ENCODE data around the gene TRIM62. TPM values are rescaled to one million over a fixed set of nuclear protein-coding genes. Genes with fewer than 3 reads are reported as not detected.

The TRIM62 gene
- polyA plus RNA-seq, 1 donor (not counting 4 experiments of a cell fraction or from before 2014, with no cell fraction given), result 2.0 TPM

DNA sequence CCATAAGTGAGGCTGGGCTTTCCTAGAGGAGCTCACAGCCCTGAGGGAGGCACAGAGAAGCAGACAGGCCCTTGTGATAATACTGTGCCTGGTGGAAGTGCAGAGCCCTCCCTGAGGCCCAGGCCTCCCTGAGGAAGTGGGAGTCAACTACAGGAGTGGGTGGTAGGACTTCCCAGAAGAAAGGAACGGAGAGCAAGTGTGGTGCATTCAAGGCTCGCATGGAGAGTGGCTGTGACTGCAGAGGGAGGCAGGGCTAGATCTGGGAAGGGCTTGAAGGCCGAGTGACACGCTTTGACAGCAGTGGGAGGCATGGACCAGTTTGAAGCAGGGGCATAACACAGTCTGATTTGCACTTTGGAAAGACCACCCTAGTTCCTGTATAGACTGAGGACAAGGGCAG lies 63.6 kb downstream of the TRIM62 start:
- H3K4me3 ChIP-seq (ENCODE audit: control insufficient read depth in 2 of 3, extremely low read depth in 1 of 3, insufficient read depth in 2 of 3, low read depth in 1 of 3, low read length in 3 of 3), result no peak overlapping the region
- no peaks in the 10 kb centered on the region for H3K79me2 ChIP-seq (ENCODE audit: control insufficient read depth, insufficient read depth, low read length)
- DNase-seq (ENCODE audit: low read depth, low spot score) (no peak), FAIRE-seq (no peak)
- no peak for TF ChIP-seq EZH2 (IDR thresholded peaks at IDR 0.05; ENCODE audit: low read length)
- TF ChIP-seq CTCF (optimal IDR thresholded peaks at IDR 0.05 in 1 of 3, IDR thresholded peaks at IDR 0.05 in 1 of 3, conservative IDR thresholded peaks at IDR 0.05 in 1 of 3; ENCODE audit: extremely low read depth in 1 of 3, insufficient read depth in 2 of 3, low read length in 3 of 3), result no peak
- peaks cover 16% of the 10 kb centered on the region for H3K4me1 ChIP-seq (ENCODE audit: control insufficient read depth, extremely low read depth, insufficient read depth, low read length)
- H3K27me3 ChIP-seq (ENCODE audit: control insufficient read depth, extremely low read depth, insufficient read depth, low read length), result no peaks in the 10 kb centered on the region
- H3K9ac ChIP-seq (ENCODE audit: control insufficient read depth, extremely low read depth, insufficient read depth, low read length), result no peak overlapping the region
- dilution Hi-C loops (cut with MboI; ENCODE audit: extremely low pct_ligation_motif_present, low sequenced_read_pairs), result no loop called here
- no peak overlapping the region for H3K4me2 ChIP-seq (ENCODE audit: control insufficient read depth, extremely low read depth, insufficient read depth, low read depth, low read length)
- no peak overlapping the region for H2AFZ ChIP-seq (ENCODE audit: control insufficient read depth, low read length)
- no peaks in the 10 kb centered on the region for H4K20me1 ChIP-seq (ENCODE audit: control insufficient read depth, extremely low read depth, insufficient read depth, low read length)
- H3K36me3 ChIP-seq (ENCODE audit: control insufficient read depth in 2 of 2, extremely low read depth in 1 of 2, insufficient read depth in 2 of 2, low read length in 2 of 2), result no peaks in the 10 kb centered on the region
- no peaks in the 10 kb centered on the region for H3K9me1 ChIP-seq (ENCODE audit: control insufficient read depth, extremely low read depth, insufficient read depth, low read length)
- H3K9me3 ChIP-seq (ENCODE audit: control insufficient read depth, low read depth, low read length), result no peaks in the 10 kb centered on the region
- H3K27ac ChIP-seq (ENCODE audit: control insufficient read depth, insufficient read depth, low read length), result no peak overlapping the region

DNA sequence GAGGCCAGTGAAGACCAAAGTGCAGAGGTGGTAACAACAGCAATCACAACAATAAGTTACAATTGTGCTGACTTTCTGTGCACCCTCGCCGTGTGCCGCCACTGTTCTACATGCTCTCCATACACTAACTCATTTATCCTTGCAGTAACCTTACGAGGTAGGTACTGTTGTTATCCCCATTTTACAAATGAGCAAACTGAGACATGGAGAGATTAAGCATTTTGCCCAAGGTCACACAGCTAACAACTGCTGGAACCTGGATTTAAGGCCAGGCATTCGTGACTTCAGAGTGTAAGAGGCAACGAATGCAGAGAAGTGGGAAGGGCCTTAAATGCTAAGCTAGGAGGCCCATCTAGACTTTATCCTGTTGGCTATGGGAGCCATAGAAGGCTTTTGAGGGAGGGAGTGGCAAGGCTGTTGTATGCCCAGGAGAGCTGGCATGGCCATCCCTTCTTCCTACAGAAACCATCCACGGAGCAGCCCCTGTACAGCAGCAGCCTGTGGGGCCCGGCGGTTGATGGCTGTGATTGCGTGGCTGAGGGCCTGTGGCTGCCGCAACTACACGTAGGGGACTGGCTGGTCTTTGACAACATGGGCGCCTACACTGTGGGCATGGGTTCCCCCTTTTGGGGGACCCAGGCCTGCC lies 64.3 kb downstream of the TRIM62 start:
- no peak overlapping the region for H3K4me2 ChIP-seq (ENCODE audit: control insufficient read depth, extremely low read depth, insufficient read depth, low read depth, low read length)
- TF ChIP-seq CTCF (optimal IDR thresholded peaks at IDR 0.05 in 1 of 3, IDR thresholded peaks at IDR 0.05 in 1 of 3, conservative IDR thresholded peaks at IDR 0.05 in 1 of 3; ENCODE audit: extremely low read depth in 1 of 3, insufficient read depth in 2 of 3, low read length in 3 of 3), result no peak
- TF ChIP-seq EZH2 (IDR thresholded peaks at IDR 0.05; ENCODE audit: low read length), result no peak
- no peak for FAIRE-seq

More for the DNA sequence above, 64.3 kb downstream of the TRIM62 start:
- DNase-seq (ENCODE audit: low read depth, low spot score), result no peak
- no peaks in the 10 kb centered on the region for H3K27me3 ChIP-seq (ENCODE audit: control insufficient read depth, extremely low read depth, insufficient read depth, low read length)
- H2AFZ ChIP-seq (ENCODE audit: control insufficient read depth, low read length), result no peak overlapping the region
- peaks cover 10% of the 10 kb centered on the region for H3K4me1 ChIP-seq (ENCODE audit: control insufficient read depth, extremely low read depth, insufficient read depth, low read length)
- no peaks in the 10 kb centered on the region for H3K36me3 ChIP-seq (ENCODE audit: control insufficient read depth in 2 of 2, extremely low read depth in 1 of 2, insufficient read depth in 2 of 2, low read length in 2 of 2)
- no peaks in the 10 kb centered on the region for H3K79me2 ChIP-seq (ENCODE audit: control insufficient read depth, insufficient read depth, low read length)
- no peak overlapping the region for H3K27ac ChIP-seq (ENCODE audit: control insufficient read depth, insufficient read depth, low read length)
- dilution Hi-C loops (cut with MboI; ENCODE audit: extremely low pct_ligation_motif_present, low sequenced_read_pairs), result no loop called here
- no peaks in the 10 kb centered on the region for H3K9me3 ChIP-seq (ENCODE audit: control insufficient read depth, low read depth, low read length)
- H3K9me1 ChIP-seq (ENCODE audit: control insufficient read depth, extremely low read depth, insufficient read depth, low read length), result no peaks in the 10 kb centered on the region
- no peaks in the 10 kb centered on the region for H4K20me1 ChIP-seq (ENCODE audit: control insufficient read depth, extremely low read depth, insufficient read depth, low read length)
- H3K9ac ChIP-seq (ENCODE audit: control insufficient read depth, extremely low read depth, insufficient read depth, low read length), result no peak overlapping the region
- no peak overlapping the region for H3K4me3 ChIP-seq (ENCODE audit: control insufficient read depth in 2 of 3, extremely low read depth in 1 of 3, insufficient read depth in 2 of 3, low read depth in 1 of 3, low read length in 3 of 3)
